Neural progenitor cell (in vitro differentiated cells): ENCODE measurements around the gene CCNB3.

Source experiments
- CTCF ChIP-seq: fragments of 200-600 bp; sonication (generic); IDR thresholded peaks from 2 replicates; pipeline ENCODE4 v1.5.1; 2017; ENCODE audit warnings: antibody characterized with exemption, mild to moderate bottlenecking
- EZH2 ChIP-seq: fragments of 200-600 bp; sonication (generic); IDR thresholded peaks from 2 replicates; pipeline ENCODE4 v1.6.1; 2017; ENCODE audit warnings: antibody characterized with exemption, mild to moderate bottlenecking, moderate library complexity
- EZH2phosphoT487 ChIP-seq: fragments of 200-600 bp; sonication (generic); IDR thresholded peaks from 2 replicates; pipeline ENCODE4 v1.6.1; 2017; ENCODE audit warnings: antibody characterized with exemption

DNA sequence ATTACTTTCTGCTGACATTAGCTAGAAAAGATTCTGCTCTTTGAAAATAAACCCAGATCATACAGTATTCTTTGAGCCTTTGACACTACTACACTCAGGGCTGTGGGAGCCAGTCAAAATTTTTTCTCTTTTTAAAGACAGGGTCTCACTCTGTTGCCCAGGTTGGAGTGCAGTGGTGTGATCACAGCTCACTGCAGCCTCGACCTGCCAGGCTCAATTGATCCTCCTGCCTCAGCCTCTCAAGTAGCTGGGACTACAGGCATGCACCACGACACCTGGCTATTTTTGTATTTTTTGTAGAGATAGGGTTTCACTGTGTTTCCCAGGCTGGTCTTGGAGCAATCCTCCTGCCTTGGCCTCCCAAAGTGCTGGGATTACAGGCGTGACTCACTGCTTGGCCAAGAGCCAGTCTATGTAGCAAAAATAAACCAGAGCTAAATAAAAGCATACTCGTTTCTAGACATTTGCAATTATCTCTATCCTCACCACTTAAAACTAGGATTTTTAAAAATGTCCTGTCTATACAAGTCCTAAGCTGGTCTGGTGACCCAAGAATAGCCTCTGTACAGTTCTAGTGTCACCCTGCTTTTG is 46.9 kb upstream of the CCNB3 start:
- TF ChIP-seq EZH2phosphoT487: no peak
- no peak for TF ChIP-seq CTCF
- no peak for TF ChIP-seq EZH2
